K562 treated with DMSO at 1 percent for 48 hours (cell line): Measurements from ENCODE around the gene PEG3. TPM values are rescaled to one million over a fixed set of nuclear protein-coding genes. Genes with fewer than 3 reads are reported as not detected.

Experiments used
- total RNA-seq: library from RNA; unstranded; fragments of 300-600 nt; gene quantifications from 2 replicates; pipeline ENCODE4 v1.2.3, GENCODE V29; 2022; ENCODE audit warnings: low replicate concordance; ENCODE audit errors: extremely low read depth

The PEG3 gene
- total RNA-seq: not detected in 2 replicates

DNA sequence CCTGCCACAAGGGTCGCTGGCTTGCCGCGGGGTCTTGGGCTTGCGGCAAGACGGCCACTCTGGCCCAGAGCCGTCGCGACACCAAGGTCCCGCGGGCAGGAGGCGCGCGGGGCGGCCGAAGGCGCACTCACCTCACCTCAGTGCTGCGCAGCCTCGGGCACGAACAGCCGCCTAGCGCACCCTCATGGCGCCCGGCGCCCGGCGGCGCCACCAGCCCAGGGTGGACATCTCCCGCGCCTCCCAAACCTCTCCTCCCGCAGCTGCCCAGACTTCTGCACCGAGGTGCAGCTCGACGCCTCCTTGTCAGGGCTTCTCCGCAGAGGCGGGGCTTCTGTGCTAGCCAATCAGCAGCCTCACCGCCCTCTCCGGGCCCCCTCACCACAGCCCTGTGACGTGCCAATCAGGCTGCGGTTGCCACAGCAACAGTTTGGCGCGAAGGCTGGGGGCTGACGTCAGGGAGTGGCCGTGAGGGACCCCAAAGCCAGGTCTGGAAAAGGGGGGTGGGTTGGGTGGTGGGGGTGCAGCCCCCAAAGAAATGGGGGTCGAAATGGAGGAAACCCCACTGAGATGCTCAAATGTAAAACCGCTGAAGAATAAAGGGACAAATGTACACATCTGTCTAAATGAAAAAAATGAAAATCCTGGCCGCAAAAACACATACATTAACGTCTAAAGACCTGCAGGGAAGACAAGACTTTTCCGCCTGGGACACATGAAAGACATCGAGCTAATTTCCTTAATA lies at the start of gene PEG3, which contains the start of gene ZIM2:
TSS of gene PEG3 (minus strand) at position 276 of the 742 bp plus-strand sequence. CDS start 16,071 bp downstream, outside the sequence.
TSS of gene ZIM2 (minus strand) at position 276 of the 742 bp plus-strand sequence. CDS start 16,449 bp downstream, outside the sequence.

Other genes starting within 250 kb of the PEG3 start
- not detected in 2 replicates for gene ZNF71, start 245.4 kb downstream of the PEG3 start, total RNA-seq
- gene SMIM17, start 197.6 kb downstream of the PEG3 start, total RNA-seq: not detected in 2 replicates
- gene ZNF835, start 169.0 kb downstream of the PEG3 start, total RNA-seq: not detected in 2 replicates
- not detected in 2 replicates for gene ZIM2, start within 50 bp of the PEG3 start, total RNA-seq